PC-9 (cell line): ENCODE measurements around the gene MST1. TPM values are rescaled to one million over a fixed set of nuclear protein-coding genes. Genes with fewer than 3 reads are reported as not detected.

Experiments
- BruUV-seq: library from RNA; stranded (reverse); fragments of 400-500 nt; replicated peaks from 2 replicates; lab custom pipeline; 2021; lab: Mats Ljungman, UMichigan
- CTCF ChIA-PET: fragments of 300-600 bp; sonication (Branson Sonifier 250); formaldehyde crosslinking; loops from one replicate; lab custom pipeline; 2022; ENCODE audit warnings: antibody characterized with exemption; lab: Charles Lee
- POLR2A ChIA-PET: fragments of 300-600 bp; sonication (Branson Sonifier 250); formaldehyde crosslinking; loops from one replicate; lab custom pipeline; 2022; ENCODE audit warnings: antibody characterized with exemption; ENCODE audit not compliant: unreplicated experiment; lab: Charles Lee
- DNase-seq, 2 experiments: peaks; one replicate each; pipeline versions ENCODE4 v3.0.0 to v3.0.0-alpha.2; 2015 to 2022; ENCODE audit warnings: mixed read lengths in 1 of 2
- H2AFZ ChIP-seq: fragments of 200-600 bp; sonication (generic); 2 replicates; pipeline ENCODE4 v1.8.1; 2017; ENCODE audit warnings: antibody characterized with exemption
- H3F3A ChIP-seq: fragments of 200-600 bp; sonication (generic); 2 replicates; pipeline ENCODE4 v1.8.1; 2017; ENCODE audit warnings: antibody characterized with exemption, mild to moderate bottlenecking, low read depth; ENCODE audit not compliant: insufficient read depth
- H3K27ac ChIP-seq: fragments of 200-600 bp; sonication (generic); 2 replicates; pipeline ENCODE4 v1.6.1; 2016; ENCODE audit warnings: mixed run types
- H3K27me3 ChIP-seq: fragments of 200-600 bp; sonication (generic); 2 replicates; pipeline ENCODE4 v1.6.1; 2016; ENCODE audit warnings: low read depth, mixed run types; ENCODE audit not compliant: insufficient read depth
- H3K36me3 ChIP-seq: fragments of 200-600 bp; sonication (generic); 2 replicates; pipeline ENCODE4 v1.6.1; 2016; ENCODE audit warnings: low read depth, mixed run types
- H3K4me1 ChIP-seq: fragments of 200-600 bp; sonication (generic); replicated peaks from 2 replicates; pipeline ENCODE4 v1.6.1; 2016; ENCODE audit warnings: mixed run types; ENCODE audit not compliant: insufficient read depth
- H3K4me2 ChIP-seq: fragments of 200-600 bp; sonication (generic); 2 replicates; pipeline ENCODE4 v1.6.1; 2017; ENCODE audit warnings: mixed run types
- H3K4me3 ChIP-seq: fragments of 200-600 bp; sonication (generic); 2 replicates; pipeline ENCODE4 v1.6.1; 2016; ENCODE audit warnings: mixed run types
- H3K79me2 ChIP-seq: fragments of 200-600 bp; sonication (generic); 2 replicates; pipeline ENCODE4 v1.6.1; 2017; ENCODE audit warnings: low read depth, mixed run types
- H3K9me2 ChIP-seq: fragments of 200-600 bp; sonication (generic); 2 replicates; pipeline ENCODE4 v1.8.1; 2017; ENCODE audit warnings: mild to moderate bottlenecking; ENCODE audit not compliant: insufficient read depth
- H3K9me3 ChIP-seq: fragments of 200-600 bp; sonication (generic); 2 replicates; pipeline ENCODE4 v1.8.1; 2016; ENCODE audit warnings: low read depth; ENCODE audit not compliant: insufficient read depth
- H4K20me1 ChIP-seq: fragments of 200-600 bp; sonication (generic); 2 replicates; pipeline ENCODE4 v1.8.1; 2017; ENCODE audit not compliant: insufficient read depth
- EZH2 ChIP-seq: fragments of 200-600 bp; sonication (generic); IDR thresholded peaks from 2 replicates; pipeline ENCODE4 v1.8.0; 2017; ENCODE audit warnings: antibody characterized with exemption, low read depth
- intact Hi-C: fragments of 100-400 bp; cut with micrococcal nuclease; formaldehyde crosslinking; loops from one replicate; pipeline ENCODE4 v1.10.0; 2022; ENCODE audit not compliant: unreplicated experiment
- total RNA-seq: library from RNA; stranded (reverse); gene quantifications from 2 replicates; pipeline ENCODE4 v1.2.3, GENCODE V29; 2021
- TF ChIP-seq, protein P1 (sequence below): fragments of 200-600 bp; sonication (generic); conservative IDR thresholded peaks from 2 replicates; pipeline ENCODE4 v1.6.1; 2017; ENCODE audit warnings: mixed run types, antibody characterized with exemption, mild to moderate bottlenecking, moderate library complexity

The MST1 gene
- total RNA-seq, 1 experiment from 2014 or later, result 10.4 TPM

DNA sequence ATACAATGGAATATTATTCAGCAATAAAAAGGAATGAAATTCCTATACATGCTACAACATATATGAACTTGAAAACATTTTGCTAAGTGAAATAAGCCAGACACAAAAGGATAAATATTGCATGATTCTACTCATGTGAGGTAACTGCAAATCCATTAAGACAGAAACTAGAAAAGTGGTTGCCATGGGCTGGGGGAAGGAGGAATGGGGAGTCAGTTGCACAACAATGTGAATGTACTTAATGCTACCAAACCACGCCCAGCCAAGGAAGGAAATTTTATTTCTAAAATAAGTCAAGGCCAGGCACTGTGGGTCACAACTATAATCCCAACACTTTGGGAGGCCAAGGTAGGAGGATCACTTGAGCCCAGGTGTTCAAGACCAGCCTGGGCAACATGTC lies 44.3 kb upstream of the MST1 start:
- no peak overlapping the region for H2AFZ ChIP-seq
- CTCF ChIA-PET, result no interaction called here
- no peaks in the 10 kb centered on the region for H3K27me3 ChIP-seq
- POLR2A ChIA-PET, result interaction anchor here (0.5 kb wide), 1 partner anchor 10 kb away, joined by 3 read pairs; no protein-coding TSS in a partner anchor
- H3K36me3 ChIP-seq, result 0 out of 2 replicates have a peak, but pooled peaks cover 4% of the 10 kb centered on the region
- 0 out of 2 replicates have a peak, but pooled peaks cover 3% of the 10 kb centered on the region for H3F3A ChIP-seq
- no peak overlapping the region for H3K27ac ChIP-seq
- DNase-seq, result no peak
- H3K4me2 ChIP-seq, result no peak overlapping the region
- H3K79me2 ChIP-seq, result no peaks in the 10 kb centered on the region
- intact Hi-C loops, result no loop called here
- no peaks in the 10 kb centered on the region for H3K4me1 ChIP-seq
- no peaks in the 10 kb centered on the region for H3K9me3 ChIP-seq
- BruUV-seq, result no TSS peak
- TF ChIP-seq, protein P1, sequence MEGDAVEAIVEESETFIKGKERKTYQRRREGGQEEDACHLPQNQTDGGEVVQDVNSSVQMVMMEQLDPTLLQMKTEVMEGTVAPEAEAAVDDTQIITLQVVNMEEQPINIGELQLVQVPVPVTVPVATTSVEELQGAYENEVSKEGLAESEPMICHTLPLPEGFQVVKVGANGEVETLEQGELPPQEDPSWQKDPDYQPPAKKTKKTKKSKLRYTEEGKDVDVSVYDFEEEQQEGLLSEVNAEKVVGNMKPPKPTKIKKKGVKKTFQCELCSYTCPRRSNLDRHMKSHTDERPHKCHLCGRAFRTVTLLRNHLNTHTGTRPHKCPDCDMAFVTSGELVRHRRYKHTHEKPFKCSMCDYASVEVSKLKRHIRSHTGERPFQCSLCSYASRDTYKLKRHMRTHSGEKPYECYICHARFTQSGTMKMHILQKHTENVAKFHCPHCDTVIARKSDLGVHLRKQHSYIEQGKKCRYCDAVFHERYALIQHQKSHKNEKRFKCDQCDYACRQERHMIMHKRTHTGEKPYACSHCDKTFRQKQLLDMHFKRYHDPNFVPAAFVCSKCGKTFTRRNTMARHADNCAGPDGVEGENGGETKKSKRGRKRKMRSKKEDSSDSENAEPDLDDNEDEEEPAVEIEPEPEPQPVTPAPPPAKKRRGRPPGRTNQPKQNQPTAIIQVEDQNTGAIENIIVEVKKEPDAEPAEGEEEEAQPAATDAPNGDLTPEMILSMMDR, result no peak
- no peak for TF ChIP-seq EZH2
- no peak overlapping the region for H3K4me3 ChIP-seq
- H4K20me1 ChIP-seq, result no peaks in the 10 kb centered on the region; the same call in 1 of the 2 replicates
- no peaks in the 10 kb centered on the region for H3K9me2 ChIP-seq

DNA sequence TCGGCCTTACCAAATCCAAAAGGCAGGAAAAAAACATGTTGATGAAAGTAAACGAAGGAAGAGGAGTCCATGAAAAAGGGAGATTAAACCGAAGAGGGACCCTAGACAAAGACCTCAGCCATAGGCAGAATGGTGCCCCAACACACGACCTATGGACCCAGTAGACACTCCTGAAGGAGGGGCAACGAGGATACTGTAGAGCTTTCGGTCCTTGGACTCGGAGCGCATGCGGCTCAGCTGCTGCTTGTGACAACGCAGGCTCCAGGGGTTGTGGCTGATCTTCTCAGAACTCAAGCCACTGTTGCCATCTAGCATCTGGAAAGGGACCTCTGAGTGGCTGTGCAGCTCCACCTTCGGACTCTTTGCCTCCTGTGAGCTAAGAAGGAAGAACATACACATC lies 43.3 kb upstream of the MST1 start:
- H3K9me2 ChIP-seq, result no peaks in the 10 kb centered on the region
- H3F3A ChIP-seq, result 0 out of 2 replicates have a peak, but pooled peaks cover 3% of the 10 kb centered on the region
- TF ChIP-seq, protein P1, result no peak
- no peak for TF ChIP-seq EZH2
- no peaks in the 10 kb centered on the region; the same call in 1 of the 2 replicates for H4K20me1 ChIP-seq
- no peaks in the 10 kb centered on the region for H3K79me2 ChIP-seq
- DNase-seq, result no peak
- no peaks in the 10 kb centered on the region for H3K9me3 ChIP-seq
- no peak overlapping the region for H3K27ac ChIP-seq
- H2AFZ ChIP-seq, result no peak overlapping the region
- no peak overlapping the region for H3K4me3 ChIP-seq
- H3K4me2 ChIP-seq, result no peak overlapping the region
- no TSS peak for BruUV-seq
- 0 out of 2 replicates have a peak, but pooled peaks cover 4% of the 10 kb centered on the region for H3K36me3 ChIP-seq
- no peaks in the 10 kb centered on the region for H3K4me1 ChIP-seq
- CTCF ChIA-PET, result no interaction called here
- POLR2A ChIA-PET, result no interaction called here
- intact Hi-C loops, result no loop called here
- H3K27me3 ChIP-seq, result no peaks in the 10 kb centered on the region

GRCh38 chr3:49729966-49730609 lies 40.8 kb upstream of the MST1 start:
- 0 out of 2 replicates have a peak, but pooled peaks cover 12% of the 10 kb centered on the region for H3F3A ChIP-seq
- H3K79me2 ChIP-seq, result no peaks in the 10 kb centered on the region
- ChIA-PET POLR2A (no interaction called here), CTCF (no interaction called here)
- no peak overlapping the region for H3K4me3 ChIP-seq
- H3K27me3 ChIP-seq, result no peaks in the 10 kb centered on the region
- no peak overlapping the region for H2AFZ ChIP-seq
- no TSS peak for BruUV-seq
- intact Hi-C loops, result no loop called here
- H3K27ac ChIP-seq, result no peak overlapping the region
- no peaks in the 10 kb centered on the region for H3K9me2 ChIP-seq
- H3K4me1 ChIP-seq, result no peaks in the 10 kb centered on the region
- H3K4me2 ChIP-seq, result no peak overlapping the region
- TF ChIP-seq EZH2, result no peak
- TF ChIP-seq, protein P1, result no peak
- H3K9me3 ChIP-seq, result no peaks in the 10 kb centered on the region
- no peak for DNase-seq
- no peaks in the 10 kb centered on the region for H3K36me3 ChIP-seq
- no peaks in the 10 kb centered on the region; the same call in 1 of the 2 replicates for H4K20me1 ChIP-seq
